GM12878 (cell line): ENCODE data around the gene VPS25.

Source experiments
- ASH2L ChIP-seq: fragments of 300-600, 200-600 bp; sonication (generic); IDR thresholded peaks from 2 replicates; pipeline ENCODE4 v1.6.1; 2017; ENCODE audit warnings: low read depth, mild to moderate bottlenecking, borderline replicate concordance
- CHD2 ChIP-seq: IDR thresholded peaks from 2 replicates; pipeline ENCODE4 v1.6.1; 2011; ENCODE audit warnings: low read depth, low read length, improper control_type of control experiment, borderline replicate concordance
- CUX1 ChIP-seq: IDR thresholded peaks from 2 replicates; pipeline ENCODE4 v1.6.1; 2012; ENCODE audit warnings: improper control_type of control experiment, low read depth, low read length; ENCODE audit not compliant: insufficient replicate concordance
- EP300 ChIP-seq, 2 experiments: fragments of 150-350 bp in 1 of 2; IDR thresholded peaks; 2 replicates each; pipeline ENCODE4 v1.6.1; 2011 to 2012; ENCODE audit warnings: low read depth in 2 of 2, low read length in 2 of 2, borderline replicate concordance in 1 of 2, improper control_type of control experiment in 1 of 2, inconsistent platforms in 1 of 2; ENCODE audit not compliant: control insufficient read depth in 1 of 2
- EZH2 ChIP-seq: IDR thresholded peaks from 2 replicates; pipeline ENCODE4 v1.6.1; 2012; ENCODE audit warnings: low read depth, mild to moderate bottlenecking, control low read depth, inconsistent platforms, low read length, borderline replicate concordance; ENCODE audit not compliant: control insufficient read depth
- POLR2A ChIP-seq: IDR thresholded peaks from 2 replicates; pipeline ENCODE4 v1.6.1; 2011; ENCODE audit warnings: low read depth, mild to moderate bottlenecking, low read length
- SP1 ChIP-seq: IDR thresholded peaks from one replicate; pipeline ENCODE4 v1.6.1; 2011; ENCODE audit warnings: low read depth, low read length
- SREBF2 ChIP-seq: IDR thresholded peaks from 2 replicates; pipeline ENCODE4 v1.6.1; 2012; ENCODE audit warnings: mild to moderate bottlenecking, low read length
- TF ChIP-seq, protein P1 (sequence below), 3 experiments: IDR thresholded peaks in 2 of 3; conservative IDR thresholded peaks in 1 of 3; 2 replicates each; pipeline ENCODE4 v1.5.1; 2011; ENCODE audit warnings: low read depth in 3 of 3, low read length in 3 of 3, mild to moderate bottlenecking in 3 of 3, control low read depth in 2 of 3, moderate library complexity in 2 of 3, inconsistent platforms in 1 of 3, mixed read lengths in 1 of 3; ENCODE audit not compliant: control insufficient read depth in 2 of 3, insufficient read depth in 1 of 3; ENCODE audit errors: extremely low read depth in 1 of 3
- TF ChIP-seq, protein P2 (sequence below): IDR thresholded peaks from 2 replicates; pipeline ENCODE4 v1.6.1; 2012; ENCODE audit warnings: low read depth, low read length, improper control_type of control experiment

GRCh38 chr17:42773290-42774035 is at the start of gene VPS25:
- TF ChIP-seq CHD2, result no peak
- TF ChIP-seq, protein P1, sequence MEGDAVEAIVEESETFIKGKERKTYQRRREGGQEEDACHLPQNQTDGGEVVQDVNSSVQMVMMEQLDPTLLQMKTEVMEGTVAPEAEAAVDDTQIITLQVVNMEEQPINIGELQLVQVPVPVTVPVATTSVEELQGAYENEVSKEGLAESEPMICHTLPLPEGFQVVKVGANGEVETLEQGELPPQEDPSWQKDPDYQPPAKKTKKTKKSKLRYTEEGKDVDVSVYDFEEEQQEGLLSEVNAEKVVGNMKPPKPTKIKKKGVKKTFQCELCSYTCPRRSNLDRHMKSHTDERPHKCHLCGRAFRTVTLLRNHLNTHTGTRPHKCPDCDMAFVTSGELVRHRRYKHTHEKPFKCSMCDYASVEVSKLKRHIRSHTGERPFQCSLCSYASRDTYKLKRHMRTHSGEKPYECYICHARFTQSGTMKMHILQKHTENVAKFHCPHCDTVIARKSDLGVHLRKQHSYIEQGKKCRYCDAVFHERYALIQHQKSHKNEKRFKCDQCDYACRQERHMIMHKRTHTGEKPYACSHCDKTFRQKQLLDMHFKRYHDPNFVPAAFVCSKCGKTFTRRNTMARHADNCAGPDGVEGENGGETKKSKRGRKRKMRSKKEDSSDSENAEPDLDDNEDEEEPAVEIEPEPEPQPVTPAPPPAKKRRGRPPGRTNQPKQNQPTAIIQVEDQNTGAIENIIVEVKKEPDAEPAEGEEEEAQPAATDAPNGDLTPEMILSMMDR (IDR thresholded peaks at IDR 0.05 in 2 of 3, conservative IDR thresholded peaks at IDR 0.05 in 1 of 3; ENCODE audit: control insufficient read depth in 2 of 3, extremely low read depth in 1 of 3, insufficient read depth in 1 of 3, low read depth in 3 of 3, low read length in 3 of 3), result peak in 1 of 3 experiments; percentile 13; a peak in 1 of 6 replicates
- peak; percentile 97 for TF ChIP-seq POLR2A
- TF ChIP-seq EZH2, result no peak
- no peak for TF ChIP-seq EP300 (IDR thresholded peaks at IDR 0.05; ENCODE audit: borderline replicate concordance in 1 of 2, control insufficient read depth in 1 of 2, low read depth in 2 of 2, low read length in 2 of 2)
- TF ChIP-seq, protein P2, sequence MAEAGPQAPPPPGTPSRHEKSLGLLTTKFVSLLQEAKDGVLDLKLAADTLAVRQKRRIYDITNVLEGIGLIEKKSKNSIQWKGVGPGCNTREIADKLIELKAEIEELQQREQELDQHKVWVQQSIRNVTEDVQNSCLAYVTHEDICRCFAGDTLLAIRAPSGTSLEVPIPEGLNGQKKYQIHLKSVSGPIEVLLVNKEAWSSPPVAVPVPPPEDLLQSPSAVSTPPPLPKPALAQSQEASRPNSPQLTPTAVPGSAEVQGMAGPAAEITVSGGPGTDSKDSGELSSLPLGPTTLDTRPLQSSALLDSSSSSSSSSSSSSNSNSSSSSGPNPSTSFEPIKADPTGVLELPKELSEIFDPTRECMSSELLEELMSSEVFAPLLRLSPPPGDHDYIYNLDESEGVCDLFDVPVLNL, result no peak
- no peak for TF ChIP-seq CUX1
- TF ChIP-seq SREBF2, result no peak; the same call in 1 of the 2 replicates
- TF ChIP-seq ASH2L, result no peak
- TF ChIP-seq SP1, result peak; percentile 49
